ENCODE results near the gene SH3D19.
"Not testable (repeated sequence)": the region's sequence is repeated elsewhere in the genome, so short reads cannot be mapped to it uniquely, and the experiment has no call there.

The SH3D19 gene

DNA sequence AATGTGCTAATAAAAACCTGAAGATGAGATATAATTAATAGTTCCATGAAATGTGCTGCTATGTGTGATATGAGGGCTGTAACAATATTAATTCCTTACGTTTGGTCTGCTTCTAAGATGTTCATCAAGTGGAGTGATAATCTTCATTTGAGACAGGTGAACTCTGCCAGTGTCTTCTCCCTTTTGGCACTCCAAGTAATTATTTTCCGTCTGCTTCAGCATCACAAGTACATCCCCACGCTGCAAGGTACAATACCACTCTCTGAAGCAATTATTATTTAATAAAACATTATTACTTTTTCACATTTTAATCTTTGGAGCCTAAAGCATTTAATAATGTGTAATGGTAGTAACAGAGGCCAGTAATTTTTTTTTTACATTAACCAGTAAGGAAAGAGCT, 181.6 kb downstream of the SH3D19 start:
- no peak for DNase-seq

DNA sequence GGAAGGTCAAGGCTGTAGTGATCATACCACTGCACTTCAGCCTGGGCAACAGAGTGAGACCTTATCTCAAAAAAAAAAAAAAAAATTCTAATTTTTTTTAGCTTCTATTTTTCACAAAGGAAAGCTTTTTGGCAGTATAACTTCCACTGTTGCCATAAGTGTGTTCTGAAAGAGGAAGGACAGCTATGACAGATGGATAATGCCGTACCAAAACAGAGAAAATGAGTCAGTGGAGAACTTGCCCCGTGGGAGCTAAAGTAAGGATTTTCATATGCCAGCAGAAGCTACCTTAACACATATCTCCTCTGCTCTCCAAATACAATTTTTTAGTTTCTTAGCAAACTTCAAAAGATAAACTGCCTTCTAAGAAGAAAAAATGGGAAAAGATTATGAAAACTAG, 182.2 kb downstream of the SH3D19 start:
- DNase-seq: no peak

DNA sequence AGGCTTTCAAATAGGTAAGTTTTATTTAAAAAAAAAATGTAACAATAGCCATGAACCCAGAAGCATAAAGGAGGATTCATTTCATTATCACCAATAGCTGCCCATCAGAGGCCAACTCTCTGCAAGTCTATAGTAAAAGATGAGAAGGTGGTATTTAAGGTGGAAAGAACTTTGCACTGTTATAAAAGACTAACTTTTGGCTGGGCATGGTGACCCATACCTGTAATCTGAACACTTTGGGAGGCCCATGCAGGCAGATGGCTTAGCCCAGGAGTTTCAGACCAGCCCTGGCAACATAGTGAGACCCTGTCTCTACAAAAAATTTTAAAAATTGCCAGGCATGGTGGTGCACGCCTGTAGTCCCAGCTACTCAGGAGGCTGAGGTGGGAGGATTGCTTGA, 182.6 kb downstream of the SH3D19 start:
- no peak for DNase-seq

DNA sequence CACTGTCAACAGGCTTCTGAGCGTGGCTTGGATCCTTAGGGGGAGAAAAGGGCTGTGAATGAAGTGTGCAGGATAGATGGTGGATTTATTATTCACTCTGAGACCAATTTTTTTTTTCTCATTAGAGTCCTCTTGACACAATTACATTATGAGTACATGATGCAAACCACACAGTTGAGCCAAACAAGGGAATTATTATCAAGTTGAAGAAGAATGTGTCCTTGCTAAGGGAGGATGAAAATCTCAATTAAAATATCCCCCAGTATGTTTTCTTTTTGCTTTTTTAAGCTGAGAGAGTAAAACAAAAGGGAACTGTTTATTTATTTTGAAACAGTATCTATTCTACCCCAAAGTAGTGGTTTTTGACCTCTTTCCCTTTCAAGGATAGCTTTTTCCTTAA, 185.6 kb downstream of the SH3D19 start:
- no peak for DNase-seq

DNA sequence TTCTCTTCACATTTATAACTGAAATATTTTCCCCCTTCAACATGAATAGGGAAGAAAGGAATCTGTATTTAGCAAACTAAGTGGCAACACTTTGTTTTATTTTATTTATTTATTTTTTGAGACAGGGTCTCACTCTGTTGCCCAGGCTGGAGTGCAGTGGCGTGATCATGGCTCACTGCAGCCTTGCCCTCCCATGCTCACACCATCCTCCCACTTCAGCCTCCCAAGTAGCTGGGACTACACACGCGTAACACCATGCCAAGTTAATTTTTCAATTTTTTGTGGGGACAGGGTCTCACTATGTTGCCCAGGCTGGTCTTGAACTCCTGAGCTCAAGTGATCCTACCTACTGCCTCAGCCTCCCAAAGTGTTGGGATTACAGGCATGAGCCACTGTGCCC, 189.4 kb downstream of the SH3D19 start:
- DNase-seq: not testable (repeated sequence)

DNA sequence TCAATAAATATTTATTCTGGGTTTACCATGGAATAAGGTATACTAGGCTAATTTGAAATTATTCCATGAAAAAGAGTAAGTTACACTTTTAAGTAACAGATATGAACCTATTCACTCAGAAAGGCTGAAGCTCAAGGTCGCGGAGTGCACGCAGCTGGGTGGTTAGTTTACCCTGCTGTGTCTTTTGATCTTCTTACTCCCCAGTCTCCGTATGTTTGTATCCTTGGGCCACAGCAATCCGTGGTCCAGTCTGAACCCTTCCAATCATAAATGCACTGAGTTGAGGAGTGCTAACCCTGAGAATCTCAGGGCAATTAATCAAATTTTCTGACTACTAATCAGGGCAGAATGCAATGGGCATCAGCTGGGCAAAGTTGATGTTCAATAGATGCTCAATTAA, 192.1 kb downstream of the SH3D19 start:
- DNase-seq: no peak

DNA sequence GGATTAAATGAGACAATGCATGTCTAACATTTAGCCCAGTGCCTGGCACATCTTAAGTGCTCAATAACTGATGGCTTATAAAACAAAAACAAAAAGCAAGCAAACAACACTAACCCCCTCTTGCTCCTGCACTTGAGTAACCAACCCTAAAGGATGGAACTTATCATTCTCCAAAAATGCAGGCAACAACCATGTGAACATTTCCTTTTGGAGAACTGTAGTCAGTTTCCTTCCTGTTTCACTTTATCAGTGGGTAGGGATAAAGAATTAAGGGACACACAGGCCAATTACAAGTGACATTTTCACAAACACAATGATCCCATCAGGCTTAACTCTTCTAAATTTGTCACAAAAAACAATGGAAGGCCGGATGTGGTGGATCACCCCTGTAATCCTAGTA, 195.6 kb downstream of the SH3D19 start:
- no peak for DNase-seq

DNA sequence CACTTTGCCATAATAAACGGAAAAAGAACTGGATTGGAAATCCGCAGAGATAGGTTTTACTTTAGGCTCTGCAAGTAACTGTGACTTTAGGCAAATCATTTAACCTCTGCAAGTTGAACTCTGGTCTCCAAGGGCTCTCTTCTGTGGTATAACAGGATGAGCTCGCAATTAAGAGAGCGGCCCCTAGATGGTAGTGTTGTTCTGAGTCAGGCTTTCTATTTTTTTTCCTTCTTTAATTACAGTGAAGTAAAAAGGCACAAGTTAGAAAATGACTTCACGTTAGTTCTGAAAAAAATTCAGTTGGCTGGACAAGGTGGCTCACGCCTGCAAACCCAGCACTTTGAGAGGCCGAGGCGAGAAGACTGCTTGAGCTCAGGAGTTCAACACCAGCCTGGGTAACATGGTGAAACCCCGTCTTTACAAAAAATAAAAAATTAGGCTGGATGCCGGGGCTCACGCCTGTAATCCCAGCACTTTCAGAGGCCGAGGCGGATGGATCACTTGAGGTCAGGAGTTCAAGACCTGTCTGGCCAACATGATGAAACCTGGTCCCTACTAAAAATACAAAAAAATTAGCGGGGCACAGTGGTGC, 207.9 kb downstream of the SH3D19 start:
- DNase-seq: peak; percentile 12 to 61 (median 26)

DNA sequence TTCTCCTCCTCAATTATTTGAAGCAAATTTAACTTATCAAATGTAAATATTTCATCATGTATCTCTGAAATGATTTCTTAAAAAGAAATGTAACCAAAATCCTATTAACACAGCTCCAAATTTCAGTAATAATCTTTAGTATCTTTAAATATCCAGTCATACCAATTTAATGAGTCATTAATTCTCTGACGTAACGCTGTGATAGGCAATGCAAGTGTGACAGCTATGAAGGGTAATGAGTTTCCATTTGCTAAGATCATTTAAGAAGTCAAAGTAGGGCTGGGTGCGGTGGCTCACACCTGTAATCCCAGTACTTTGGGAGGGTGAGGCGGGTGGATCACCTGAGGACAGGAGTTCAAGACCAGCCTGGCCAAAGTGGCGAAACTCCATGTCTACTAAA, 210.4 kb downstream of the SH3D19 start:
- DNase-seq: no peak

DNA sequence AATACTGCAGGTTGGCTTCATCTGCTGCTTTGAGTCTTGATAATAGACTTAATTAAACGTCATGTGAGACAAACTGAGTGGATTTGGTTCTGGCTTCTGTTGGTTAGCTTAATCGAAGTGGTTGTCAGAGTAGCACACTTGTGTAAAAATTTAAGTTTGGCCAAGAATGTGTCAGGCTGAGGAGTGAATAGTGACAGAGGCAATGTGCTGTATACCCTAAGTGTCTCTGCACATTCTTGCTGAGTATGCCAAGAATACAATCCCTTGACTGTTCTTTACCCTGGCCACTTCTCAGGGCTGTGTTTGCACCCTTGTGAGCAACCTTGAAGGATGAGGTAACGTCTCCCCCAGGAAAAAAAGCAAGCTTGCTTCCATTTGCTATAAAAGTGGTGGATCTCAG, 211.1 kb downstream of the SH3D19 start:
- no peak for DNase-seq

DNA sequence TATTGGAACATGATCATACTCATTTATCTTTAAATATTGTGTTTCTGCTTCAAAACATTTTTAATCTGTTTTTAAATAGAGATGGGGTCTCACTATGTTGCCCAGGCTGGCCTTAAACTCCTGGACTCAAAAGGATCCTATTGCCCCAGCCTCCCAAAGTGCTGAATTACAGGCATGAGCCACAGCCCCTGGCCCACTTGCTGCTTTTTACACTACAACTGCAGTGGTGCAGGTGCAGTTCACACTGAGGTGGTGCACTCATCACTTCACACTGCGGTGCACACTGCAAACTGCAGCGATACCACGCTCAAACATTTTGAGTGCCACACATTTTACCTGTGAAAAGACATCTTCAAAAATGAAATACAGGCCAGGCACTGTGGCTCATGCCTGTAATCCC, 215.2 kb downstream of the SH3D19 start:
- DNase-seq: no peak

DNA sequence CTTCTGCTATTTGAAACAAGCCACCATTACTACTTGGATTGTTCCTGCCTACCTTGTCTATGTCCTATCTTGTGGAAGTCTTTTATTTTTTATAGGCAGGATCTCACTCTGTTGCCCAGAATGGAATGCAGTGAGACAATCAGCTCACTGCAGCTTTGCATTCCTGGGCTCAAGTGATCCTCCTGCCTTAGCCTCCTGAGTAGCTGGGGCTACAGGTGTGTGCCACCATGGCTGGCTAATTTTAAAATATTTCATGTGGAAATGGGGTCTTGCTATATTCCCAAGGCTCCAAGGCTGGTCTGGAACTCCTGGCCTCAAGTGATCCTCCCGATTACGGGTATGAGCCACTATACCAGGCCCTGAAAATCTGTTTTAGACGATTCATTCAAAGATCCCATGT, 218.3 kb downstream of the SH3D19 start:
- DNase-seq: no peak

DNA sequence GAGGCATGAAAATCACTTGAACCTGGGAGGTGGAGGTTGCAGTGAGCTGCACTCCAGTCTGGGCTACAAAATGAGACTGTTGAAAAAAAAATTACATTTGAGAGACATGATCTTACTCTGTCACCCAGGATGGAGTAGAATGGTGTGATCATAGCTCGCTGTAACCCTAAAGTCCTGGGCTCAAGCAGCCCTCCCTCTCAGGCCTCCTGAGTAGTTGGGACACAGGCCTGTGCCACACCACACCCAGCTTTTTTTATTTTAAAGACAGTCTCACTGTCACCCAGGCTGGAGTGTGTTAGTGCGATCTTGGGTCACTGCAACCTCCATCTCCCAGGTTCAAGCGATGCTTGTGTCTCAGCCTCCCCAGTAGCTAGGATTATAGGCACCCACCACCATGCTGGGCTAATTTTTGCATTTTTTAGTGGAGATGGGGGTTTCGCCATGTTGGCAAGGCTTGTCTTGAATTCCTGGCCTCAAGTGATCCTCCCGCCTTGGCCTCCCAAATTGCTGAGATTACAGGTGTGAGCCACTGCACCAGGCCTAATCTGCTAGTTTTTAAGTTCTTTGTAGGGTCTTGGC, 219.9 kb downstream of the SH3D19 start:
- no peak for DNase-seq

DNA sequence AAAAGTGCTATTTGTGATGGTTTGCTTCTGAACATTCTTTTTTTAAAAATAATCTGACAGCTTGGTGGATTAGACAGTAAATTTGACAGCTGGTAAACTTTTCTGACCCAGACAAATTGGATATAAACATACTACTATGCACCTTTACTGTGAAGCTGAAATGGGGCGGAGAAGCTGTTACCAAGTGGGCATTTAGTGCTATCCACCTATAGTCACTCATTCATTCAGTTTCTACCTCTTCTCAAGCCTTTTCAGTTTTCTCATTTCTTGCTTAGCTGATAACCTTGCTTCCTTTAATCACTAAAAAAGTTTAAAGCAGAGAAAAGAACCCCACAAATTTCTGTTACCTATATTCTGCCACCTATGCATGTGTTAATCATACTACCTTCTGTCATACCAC, 220.8 kb downstream of the SH3D19 start:
- DNase-seq: no peak

DNA sequence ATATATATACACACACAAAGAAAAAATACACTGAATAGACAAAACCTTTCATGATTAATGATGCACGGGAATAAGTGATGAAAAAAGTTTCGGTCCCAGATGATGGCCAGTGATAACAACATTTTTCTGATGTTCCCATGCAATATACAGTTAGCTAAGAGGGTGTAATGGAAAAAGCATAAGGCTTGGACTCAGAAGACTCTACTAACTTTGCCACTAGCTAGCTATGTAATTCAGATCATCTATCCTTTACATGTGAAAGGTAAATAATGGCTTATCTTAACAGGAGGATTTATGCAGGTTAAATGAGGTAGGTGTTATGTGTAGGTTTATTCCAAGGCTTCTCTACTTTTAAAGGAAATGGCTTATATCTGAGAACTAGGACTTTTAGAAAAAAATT, 221.6 kb downstream of the SH3D19 start:
- DNase-seq: no peak

DNA sequence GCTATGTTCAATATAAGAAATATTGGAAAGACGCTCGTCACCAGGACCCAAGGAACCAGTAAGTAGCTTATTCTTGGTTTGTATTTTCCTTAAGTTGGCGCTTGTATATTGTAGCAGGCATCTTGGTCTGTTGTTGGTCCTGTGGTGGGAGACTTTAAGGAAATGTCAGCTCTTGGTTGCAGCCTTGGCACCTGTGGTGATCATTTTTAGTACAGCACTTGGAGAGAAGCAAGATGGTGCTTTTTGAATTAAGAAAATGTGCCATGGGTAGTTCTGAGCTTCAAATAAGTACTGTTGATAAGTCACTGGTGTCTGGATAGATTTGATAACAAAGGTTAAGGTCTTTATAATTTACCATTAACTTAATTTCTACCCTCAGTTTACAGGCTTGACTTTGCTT, 224.9 kb downstream of the SH3D19 start:
- DNase-seq: no peak

DNA sequence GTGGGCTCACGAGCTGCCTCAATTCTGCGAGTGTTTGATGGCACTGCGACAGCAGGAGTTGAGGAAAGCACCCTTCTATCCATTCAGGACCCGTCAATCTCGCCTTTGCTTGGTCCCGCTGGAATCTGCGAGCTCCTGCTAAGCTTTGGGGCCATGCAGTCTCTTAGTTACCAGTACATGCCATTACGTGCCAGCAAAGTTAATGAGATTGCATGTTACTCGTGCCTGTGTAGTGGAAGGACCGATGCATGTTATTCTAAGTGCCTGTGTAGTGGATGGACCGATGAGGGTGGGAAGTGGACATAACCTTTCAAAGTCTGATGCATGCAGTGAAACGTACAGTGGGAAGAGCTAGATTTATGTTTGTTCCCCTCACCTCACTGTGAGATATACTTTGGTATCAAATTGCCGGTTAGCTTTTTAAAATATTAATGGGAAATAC, 225.4 kb downstream of the SH3D19 start:
- DNase-seq: no peak

DNA sequence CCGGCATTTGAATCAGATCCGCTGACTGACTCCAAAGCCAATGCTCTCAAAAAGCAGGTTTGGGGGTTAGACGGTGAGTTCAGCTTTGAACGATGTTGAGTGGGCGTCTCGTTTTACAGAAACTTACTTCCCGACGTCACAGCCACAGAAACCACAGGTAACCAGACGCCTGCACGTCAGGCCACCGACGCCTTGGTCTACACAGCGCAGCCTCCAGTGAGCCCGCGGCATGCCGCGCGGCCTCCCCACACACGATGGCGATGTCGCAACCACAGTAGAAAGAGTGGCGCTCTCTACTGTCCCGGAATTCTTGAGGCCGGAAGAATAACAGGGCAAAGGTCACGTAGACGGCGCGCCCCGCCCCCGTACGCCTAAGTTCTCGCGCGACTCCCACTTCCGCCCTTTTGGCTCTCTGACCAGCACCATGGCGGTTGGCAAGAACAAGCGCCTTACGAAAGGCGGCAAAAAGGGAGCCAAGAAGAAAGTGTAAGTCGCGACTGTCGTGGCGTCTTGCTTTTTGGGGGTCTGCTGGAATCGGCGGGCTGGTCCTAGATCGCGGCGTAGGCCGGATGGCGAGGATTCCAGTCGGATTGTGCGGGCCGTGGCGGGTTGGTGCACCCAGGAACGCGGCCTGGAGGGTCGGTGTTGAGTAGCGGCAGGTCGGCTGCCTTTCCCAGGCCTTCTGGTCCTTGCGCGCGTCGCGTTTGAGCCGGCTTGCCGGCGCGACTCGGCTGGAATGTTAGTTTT, 226.0 kb downstream of the SH3D19 start, which contains the start of gene RPS3A:
TSS of gene RPS3A (plus strand) at position 400 of the 747 bp plus-strand sequence. CDS start at position 425, 25 bp downstream.
- peak; percentile 97 to 100 (median 99) for DNase-seq

DNA sequence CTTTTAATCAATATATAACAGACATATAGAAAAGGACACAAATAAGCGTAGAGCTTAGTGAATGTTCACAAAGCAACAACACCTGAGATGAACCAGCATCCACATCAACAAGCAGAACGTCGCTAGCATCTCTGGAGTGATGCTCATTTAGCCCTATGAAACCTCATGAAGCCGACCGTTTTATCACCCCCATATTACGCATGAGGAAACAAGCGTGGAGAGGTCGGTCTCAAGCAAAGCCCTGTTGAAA, 226.5 kb downstream of the SH3D19 start:
- DNase-seq: no peak

DNA sequence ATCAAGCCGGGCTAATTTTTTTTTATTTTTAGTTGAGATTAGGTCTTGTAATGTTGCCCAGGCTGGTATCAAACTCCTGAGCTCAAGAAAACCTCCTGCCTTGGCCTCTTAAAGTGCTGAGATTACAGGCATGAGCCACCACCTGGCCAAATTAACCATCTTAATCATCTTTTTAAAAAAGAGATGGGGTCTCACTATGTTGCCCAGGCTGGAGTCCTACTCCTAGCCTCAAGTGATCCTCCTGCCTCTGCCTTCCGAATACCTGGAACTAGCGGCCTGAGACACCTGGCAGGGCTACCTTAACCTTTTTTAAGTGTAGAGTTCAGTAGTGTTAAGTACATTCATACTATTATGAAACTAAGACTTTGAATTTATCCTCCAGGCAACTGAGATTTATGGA, 227.6 kb downstream of the SH3D19 start:
- DNase-seq: no peak

DNA sequence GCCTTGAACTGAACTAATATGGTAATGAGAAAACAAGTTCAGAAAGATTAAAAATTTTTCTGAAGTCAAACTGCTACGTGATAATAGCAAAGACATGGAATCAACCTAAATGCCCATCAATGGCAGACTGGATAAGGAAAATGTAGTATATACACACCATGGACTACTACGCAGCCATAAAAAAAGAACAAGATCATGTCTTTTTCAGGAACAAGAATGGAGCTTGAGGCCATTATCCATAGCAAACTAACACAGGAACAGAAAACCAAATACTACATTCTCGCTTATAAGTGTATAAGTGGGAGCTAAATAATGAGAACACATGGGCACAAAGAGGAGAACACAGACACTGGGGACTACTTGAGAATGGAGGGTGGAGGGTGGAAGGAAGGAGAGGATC, 230.3 kb downstream of the SH3D19 start:
- DNase-seq: no peak

DNA sequence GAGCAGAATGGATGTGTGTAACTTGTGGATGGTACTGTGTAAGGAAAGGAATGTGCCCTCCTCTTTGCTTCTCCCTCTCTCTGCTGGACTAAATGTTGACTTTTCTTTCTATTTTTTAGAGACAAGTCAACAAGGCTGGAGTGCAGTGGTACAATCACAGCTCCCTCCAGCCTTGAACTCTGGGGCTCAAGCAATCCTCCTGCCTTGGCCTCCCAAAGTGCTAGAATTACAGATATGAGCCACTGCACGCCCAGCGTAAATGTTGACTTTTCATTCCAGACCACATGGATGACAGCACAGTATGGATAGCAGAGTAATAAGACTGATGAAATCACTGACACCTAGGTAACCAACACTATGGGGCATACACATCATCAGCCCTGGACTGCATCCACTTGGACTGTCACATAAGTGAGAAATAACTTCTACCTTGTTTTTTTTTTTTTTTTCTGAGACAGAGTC, 231.1 kb downstream of the SH3D19 start:
- no peak for DNase-seq

DNA sequence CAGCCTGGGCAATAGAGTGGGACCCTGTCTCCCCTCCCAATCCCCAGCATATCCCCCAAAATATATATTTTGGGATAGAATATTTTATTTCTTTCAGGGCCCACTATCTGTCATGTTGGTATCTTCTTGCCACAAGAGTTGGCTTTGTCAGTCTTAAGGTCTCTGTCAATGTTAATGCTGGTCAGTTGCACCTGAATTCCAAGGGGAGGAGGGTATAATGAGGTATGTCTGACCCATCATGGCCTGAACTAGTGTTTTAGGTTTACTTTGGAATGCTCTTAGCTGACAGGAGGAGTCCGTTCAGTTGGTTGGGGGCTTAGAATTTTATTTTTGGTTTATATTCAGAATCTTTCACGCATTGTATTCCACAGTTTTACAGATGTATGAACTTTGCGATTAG, 232.2 kb downstream of the SH3D19 start:
- DNase-seq: no peak

DNA sequence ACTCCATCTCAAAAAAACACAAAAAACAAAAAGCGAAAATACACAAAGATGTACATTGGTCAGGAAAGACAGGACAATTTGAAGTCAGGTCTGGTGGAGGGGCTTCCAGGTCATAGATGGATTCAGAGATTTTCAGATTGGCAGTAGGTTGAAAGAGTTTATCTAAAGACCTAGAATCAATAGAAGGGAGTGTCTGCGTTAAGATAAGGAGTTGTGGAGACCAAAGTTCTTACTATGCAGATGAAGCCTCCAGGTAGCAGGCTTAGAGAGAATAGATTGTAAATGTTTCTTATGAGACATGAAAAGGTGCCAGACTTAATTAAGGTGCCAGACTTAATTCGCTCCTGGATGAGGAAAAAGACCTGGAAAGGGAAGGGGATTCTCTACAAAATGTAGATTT, 232.9 kb downstream of the SH3D19 start:
- DNase-seq: no peak

DNA sequence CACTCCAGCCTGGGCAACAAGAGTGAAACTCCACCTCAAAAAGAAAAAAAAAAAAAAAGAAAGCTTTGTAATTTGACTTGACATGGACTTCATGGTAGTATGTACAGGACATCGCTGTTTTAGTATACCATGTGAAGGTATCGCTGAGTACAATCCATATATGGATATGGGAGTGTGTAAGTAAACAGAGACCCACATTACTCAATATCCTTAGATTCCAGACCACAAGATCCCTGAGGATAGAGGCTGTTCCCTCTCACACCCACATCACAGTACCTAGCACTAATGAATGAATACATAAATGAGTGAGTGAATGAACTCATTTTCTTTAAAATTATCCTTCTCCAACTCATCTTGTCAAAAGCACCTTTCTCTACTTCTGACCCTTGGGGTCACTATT, 234.4 kb downstream of the SH3D19 start:
- DNase-seq: no peak

Data from stimulated activated naive CD4-positive, alpha-beta T cell (primary cell).